HepG2 (cell line): ENCODE results near the gene SH3PXD2A. TPM values are rescaled to one million over a fixed set of nuclear protein-coding genes. Genes with fewer than 3 reads are reported as not detected.

Source experiments
- MEF2D ChIP-seq: sonication (generic); formaldehyde crosslinking; IDR thresholded peaks from 2 replicates; pipeline ENCODE4 v1.5.1; 2020; ENCODE audit warnings: mild to moderate bottlenecking, missing genetic modification reagents
- RAD21 ChIP-seq: fragments of 450-650 bp; formaldehyde crosslinking; IDR thresholded peaks from 2 replicates; pipeline ENCODE4 v1.5.0; 2020; ENCODE audit warnings: mild to moderate bottlenecking
- SMAD3 ChIP-seq: sonication (generic); formaldehyde crosslinking; IDR thresholded peaks from 2 replicates; pipeline ENCODE4 v1.4.0; 2020; ENCODE audit warnings: missing genetic modification reagents
- SMC3 ChIP-seq: IDR thresholded peaks from 2 replicates; pipeline ENCODE4 v1.6.1; 2011; ENCODE audit warnings: low read length, improper control_type of control experiment
- STAG1 ChIP-seq: sonication (generic); formaldehyde crosslinking; IDR thresholded peaks from 2 replicates; pipeline ENCODE4 v1.4.0; 2020; ENCODE audit warnings: missing genetic modification reagents
- ZBTB33 ChIP-seq: sonication (generic); formaldehyde crosslinking; IDR thresholded peaks from 2 replicates; pipeline ENCODE4 v1.4.0; 2020; ENCODE audit warnings: missing genetic modification reagents
- ZNF232 ChIP-seq: sonication (generic); formaldehyde crosslinking; IDR thresholded peaks from 2 replicates; pipeline ENCODE4 v1.4.0; 2020; ENCODE audit warnings: missing genetic modification reagents, borderline replicate concordance
- ZNF788 ChIP-seq: sonication (generic); formaldehyde crosslinking; IDR thresholded peaks from 2 replicates; pipeline ENCODE4 v1.5.0; 2020; ENCODE audit warnings: mild to moderate bottlenecking, missing genetic modification reagents, borderline replicate concordance
- polyA plus RNA-seq, 8 experiments: library from polyadenylated mRNA; depleted of rRNA in 3 of 8; stranded (reverse) in 7 of 8; unstranded in 1 of 8; fragments of >200 nt; fragmentation: Illumina TruSeq in 4 of 8; extraction: Trizol in 4 of 8; gene quantifications; 2 replicates each; pipeline versions ENCODE4 v1.2.1 to v1.2.3, GENCODE V29; 2011 to 2016; ENCODE audit warnings: low read depth in 4 of 8, missing spikeins in 1 of 8, mixed read lengths in 1 of 8; ENCODE audit not compliant: insufficient read depth in 1 of 8
- total RNA-seq, 5 experiments: library from RNA; depleted of rRNA; stranded (reverse); fragments of >200 nt; fragmentation: Illumina TruSeq; extraction: Trizol; gene quantifications; 2 replicates each; pipeline ENCODE4 v1.2.3, GENCODE V29; 2016; ENCODE audit warnings: low read depth in 1 of 5
- TF ChIP-seq, protein P1 (sequence below): sonication (generic); formaldehyde crosslinking; IDR thresholded peaks from 2 replicates; pipeline ENCODE4 v1.5.1; 2020; ENCODE audit warnings: mild to moderate bottlenecking, missing genetic modification reagents, moderate library complexity

The SH3PXD2A gene
- total and polyA plus RNA-seq, 2 of the 13 experiments (the other 11 are each of a cell fraction or from before 2014, with no cell fraction given) = 11.1 to 11.3 TPM

- TF ChIP-seq, protein P1, sequence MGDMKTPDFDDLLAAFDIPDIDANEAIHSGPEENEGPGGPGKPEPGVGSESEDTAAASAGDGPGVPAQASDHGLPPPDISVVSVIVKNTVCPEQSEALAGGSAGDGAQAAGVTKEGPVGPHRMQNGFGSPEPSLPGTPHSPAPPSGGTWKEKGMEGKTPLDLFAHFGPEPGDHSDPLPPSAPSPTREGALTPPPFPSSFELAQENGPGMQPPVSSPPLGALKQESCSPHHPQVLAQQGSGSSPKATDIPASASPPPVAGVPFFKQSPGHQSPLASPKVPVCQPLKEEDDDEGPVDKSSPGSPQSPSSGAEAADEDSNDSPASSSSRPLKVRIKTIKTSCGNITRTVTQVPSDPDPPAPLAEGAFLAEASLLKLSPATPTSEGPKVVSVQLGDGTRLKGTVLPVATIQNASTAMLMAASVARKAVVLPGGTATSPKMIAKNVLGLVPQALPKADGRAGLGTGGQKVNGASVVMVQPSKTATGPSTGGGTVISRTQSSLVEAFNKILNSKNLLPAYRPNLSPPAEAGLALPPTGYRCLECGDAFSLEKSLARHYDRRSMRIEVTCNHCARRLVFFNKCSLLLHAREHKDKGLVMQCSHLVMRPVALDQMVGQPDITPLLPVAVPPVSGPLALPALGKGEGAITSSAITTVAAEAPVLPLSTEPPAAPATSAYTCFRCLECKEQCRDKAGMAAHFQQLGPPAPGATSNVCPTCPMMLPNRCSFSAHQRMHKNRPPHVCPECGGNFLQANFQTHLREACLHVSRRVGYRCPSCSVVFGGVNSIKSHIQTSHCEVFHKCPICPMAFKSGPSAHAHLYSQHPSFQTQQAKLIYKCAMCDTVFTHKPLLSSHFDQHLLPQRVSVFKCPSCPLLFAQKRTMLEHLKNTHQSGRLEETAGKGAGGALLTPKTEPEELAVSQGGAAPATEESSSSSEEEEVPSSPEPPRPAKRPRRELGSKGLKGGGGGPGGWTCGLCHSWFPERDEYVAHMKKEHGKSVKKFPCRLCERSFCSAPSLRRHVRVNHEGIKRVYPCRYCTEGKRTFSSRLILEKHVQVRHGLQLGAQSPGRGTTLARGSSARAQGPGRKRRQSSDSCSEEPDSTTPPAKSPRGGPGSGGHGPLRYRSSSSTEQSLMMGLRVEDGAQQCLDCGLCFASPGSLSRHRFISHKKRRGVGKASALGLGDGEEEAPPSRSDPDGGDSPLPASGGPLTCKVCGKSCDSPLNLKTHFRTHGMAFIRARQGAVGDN (CRISPR knock-in tag) = peak; percentile 44
- TF ChIP-seq ZNF232 (CRISPR knock-in tag) (no peak), ZBTB33 (CRISPR knock-in tag) (no peak), SMAD3 (0 out of 2 replicates have a peak, but pooled peaks have one; percentile 13), SMC3 (peak; percentile 42; the same call in 1 of the 2 replicates), MEF2D (CRISPR knock-in tag) (no peak), ZNF788 (CRISPR knock-in tag) (0 out of 2 replicates have a peak, but pooled peaks have one; percentile 19), RAD21 (CRISPR knock-in tag) (peak; percentile 73), STAG1 (CRISPR knock-in tag) (peak; percentile 83)
Measured at GRCh38 chr10:103685880-103686669, 169.3 kb downstream of the SH3PXD2A start (continued).
